Sigmoid colon (tissue), 4 donors: ENCODE measurements around the gene MARK3.

Source experiments
- EP300 ChIP-seq, 4 donors: sonication (generic); formaldehyde crosslinking; IDR thresholded peaks; one replicate each; pipeline ENCODE4 v1.6.1; 2017; ENCODE audit warnings: antibody characterized with exemption in 4 of 4
- TF ChIP-seq, protein P1 (sequence below), 4 experiments: fragments of 450-650 bp in 3 of 4; fragments of 200-600 bp in 1 of 4; IDR thresholded peaks; one replicate each; pipeline ENCODE4 v1.5.1; 2016 to 2019; ENCODE audit warnings: antibody characterized with exemption in 4 of 4, mild to moderate bottlenecking in 3 of 4, moderate library complexity in 2 of 4

DNA sequence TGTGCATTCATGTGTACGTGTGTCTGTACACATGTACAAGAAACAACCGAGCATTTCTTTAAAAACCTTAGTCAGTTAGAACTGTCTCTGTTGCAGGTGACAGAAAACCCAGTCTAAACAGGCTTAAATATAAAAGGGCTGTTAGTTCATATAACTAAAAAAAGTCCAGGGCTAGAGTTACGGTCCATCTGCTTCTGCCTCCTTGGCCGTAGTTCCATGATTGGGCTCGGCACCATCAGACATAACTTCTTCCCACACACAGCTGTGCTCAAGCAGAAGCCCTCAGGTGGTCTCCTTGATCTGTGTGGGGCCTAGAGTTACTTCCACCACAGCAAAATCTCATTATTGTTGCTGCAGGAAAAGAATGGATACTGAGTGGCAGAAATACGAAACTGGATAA lies 102.9 kb downstream of the MARK3 start:
- TF ChIP-seq, protein P1, sequence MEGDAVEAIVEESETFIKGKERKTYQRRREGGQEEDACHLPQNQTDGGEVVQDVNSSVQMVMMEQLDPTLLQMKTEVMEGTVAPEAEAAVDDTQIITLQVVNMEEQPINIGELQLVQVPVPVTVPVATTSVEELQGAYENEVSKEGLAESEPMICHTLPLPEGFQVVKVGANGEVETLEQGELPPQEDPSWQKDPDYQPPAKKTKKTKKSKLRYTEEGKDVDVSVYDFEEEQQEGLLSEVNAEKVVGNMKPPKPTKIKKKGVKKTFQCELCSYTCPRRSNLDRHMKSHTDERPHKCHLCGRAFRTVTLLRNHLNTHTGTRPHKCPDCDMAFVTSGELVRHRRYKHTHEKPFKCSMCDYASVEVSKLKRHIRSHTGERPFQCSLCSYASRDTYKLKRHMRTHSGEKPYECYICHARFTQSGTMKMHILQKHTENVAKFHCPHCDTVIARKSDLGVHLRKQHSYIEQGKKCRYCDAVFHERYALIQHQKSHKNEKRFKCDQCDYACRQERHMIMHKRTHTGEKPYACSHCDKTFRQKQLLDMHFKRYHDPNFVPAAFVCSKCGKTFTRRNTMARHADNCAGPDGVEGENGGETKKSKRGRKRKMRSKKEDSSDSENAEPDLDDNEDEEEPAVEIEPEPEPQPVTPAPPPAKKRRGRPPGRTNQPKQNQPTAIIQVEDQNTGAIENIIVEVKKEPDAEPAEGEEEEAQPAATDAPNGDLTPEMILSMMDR (IDR thresholded peaks at IDR 0.05): no peak
- no peak for TF ChIP-seq EP300 (IDR thresholded peaks at IDR 0.05)
